Endothelial cell of umbilical vein (primary cell): ENCODE data around the gene C3orf20. TPM values are rescaled to one million over a fixed set of nuclear protein-coding genes. Genes with fewer than 3 reads are reported as not detected.

ENCODE experiments used
- BruUV-seq: library from RNA; stranded (reverse); fragments of 400-500 nt; replicated peaks from 2 replicates; lab custom pipeline; 2021; lab: Mats Ljungman, UMichigan
- CTCF ChIA-PET: fragments of 300-600, 350-600 bp; sonication (Branson Sonifier 250); formaldehyde crosslinking; loops from one replicate; lab custom pipeline; 2021; ENCODE audit warnings: antibody characterized with exemption, inconsistent platforms; lab: Charles Lee
- POLR2A ChIA-PET: fragments of 300-600, 350-600 bp; sonication (Branson Sonifier 250); formaldehyde crosslinking; loops from one replicate; lab custom pipeline; 2021; ENCODE audit warnings: antibody characterized with exemption, inconsistent platforms; lab: Charles Lee
- DNase-seq: peaks from one replicate; pipeline ENCODE4 v3.0.0-alpha.2; 2011; ENCODE audit warnings: low read depth, low spot score
- FAIRE-seq: peaks from 2 replicates; lab custom pipeline; 2011; peaks lifted over from hg19 to GRCh38; lab: Jason Lieb, UNC
- H2AFZ ChIP-seq: 2 replicates; pipeline ENCODE4 v1.6.0; 2012; ENCODE audit warnings: low read depth, low read length, control low read depth, inconsistent platforms
- H3K27ac ChIP-seq: 2 replicates; pipeline ENCODE4 v1.5.1; 2011; ENCODE audit warnings: low read depth, mild to moderate bottlenecking, control low read depth, low read length, moderate library complexity; ENCODE audit not compliant: insufficient read depth
- H3K27me3 ChIP-seq, 2 experiments: 2 replicates each; pipeline versions ENCODE4 v1.6.0 to v1.6.1; 2011; ENCODE audit warnings: low read length in 2 of 2, mixed read lengths in 1 of 2; ENCODE audit not compliant: control insufficient read depth in 2 of 2, insufficient read depth in 2 of 2
- H3K36me3 ChIP-seq, 2 experiments: 2 replicates in 1 of 2; 3 replicates in 1 of 2; pipeline ENCODE4 v1.5.1; 2011; ENCODE audit warnings: low read length in 2 of 2, mild to moderate bottlenecking in 1 of 2, moderate library complexity in 1 of 2; ENCODE audit not compliant: control insufficient read depth in 2 of 2, insufficient read depth in 2 of 2; ENCODE audit errors: extremely low read depth in 1 of 2
- H3K4me1 ChIP-seq: 3 replicates; pipeline ENCODE4 v1.5.1; 2011; ENCODE audit warnings: mild to moderate bottlenecking, low read length; ENCODE audit not compliant: control insufficient read depth, insufficient read depth; ENCODE audit errors: extremely low read depth
- H3K4me2 ChIP-seq: 2 replicates; pipeline ENCODE4 v1.6.1; 2011; ENCODE audit warnings: low read length, control low read depth, mixed read lengths; ENCODE audit not compliant: insufficient read depth
- H3K4me3 ChIP-seq, 3 experiments: fragments of 200-600 bp in 1 of 3; sonication (generic), shearing (Covaris generic) in 1 of 3; replicated peaks in 1 of 3; 2 replicates each; pipeline ENCODE4 v1.5.1; 2011 to 2016; ENCODE audit warnings: control low read depth in 3 of 3, low read length in 3 of 3, mild to moderate bottlenecking in 2 of 3, inconsistent platforms in 1 of 3, low read depth in 1 of 3, moderate library complexity in 1 of 3; ENCODE audit not compliant: insufficient read depth in 1 of 3
- H3K79me2 ChIP-seq: 2 replicates; pipeline ENCODE4 v1.6.0; 2012; ENCODE audit warnings: low read length, inconsistent platforms; ENCODE audit not compliant: control insufficient read depth, insufficient read depth
- H3K9ac ChIP-seq: replicated peaks from 2 replicates; pipeline ENCODE3; 2011; ENCODE audit warnings: low read length, control low read depth; ENCODE audit not compliant: insufficient read depth; ENCODE audit errors: extremely low read depth
- H3K9me1 ChIP-seq: replicated peaks from 3 replicates; pipeline ENCODE4 v1.6.0; 2011; ENCODE audit warnings: mild to moderate bottlenecking, low read length; ENCODE audit not compliant: control insufficient read depth, insufficient read depth; ENCODE audit errors: extremely low read depth
- H3K9me3 ChIP-seq: replicated peaks from 2 replicates; pipeline ENCODE4 v1.5.1; 2012; ENCODE audit warnings: low read length, inconsistent platforms; ENCODE audit not compliant: control insufficient read depth, insufficient read depth
- H4K20me1 ChIP-seq: replicated peaks from 2 replicates; pipeline ENCODE3; 2011; ENCODE audit warnings: mild to moderate bottlenecking, low read length; ENCODE audit not compliant: control insufficient read depth, insufficient read depth; ENCODE audit errors: extremely low read depth
- CTCF ChIP-seq, 2 donors: IDR thresholded peaks; 1 replicate in 1 of 2; 2 replicates in 1 of 2; pipeline ENCODE4 v1.5.1; 2011; ENCODE audit warnings: low read length in 2 of 2, mild to moderate bottlenecking in 2 of 2, moderate library complexity in 2 of 2, control low read depth in 1 of 2, inconsistent platforms in 1 of 2, low read depth in 1 of 2; ENCODE audit not compliant: insufficient read depth in 1 of 2; ENCODE audit errors: extremely low read depth in 1 of 2
- EZH2 ChIP-seq: IDR thresholded peaks from 2 replicates; pipeline ENCODE4 v1.6.1; 2012; ENCODE audit warnings: borderline replicate concordance, low read depth, mild to moderate bottlenecking, moderate library complexity, low read length, inconsistent platforms; ENCODE audit not compliant: severe bottlenecking
- FOS ChIP-seq: IDR thresholded peaks from 2 replicates; pipeline ENCODE4 v1.6.1; 2011; ENCODE audit warnings: mild to moderate bottlenecking, low read length, moderate library complexity, borderline replicate concordance; ENCODE audit not compliant: insufficient read depth
- GATA2 ChIP-seq: IDR thresholded peaks from 2 replicates; pipeline ENCODE4 v1.7.0; 2011; ENCODE audit warnings: low read depth, mild to moderate bottlenecking, moderate library complexity, mixed read lengths, low read length; ENCODE audit not compliant: insufficient read length, insufficient read depth
- JUN ChIP-seq: IDR thresholded peaks from 2 replicates; pipeline ENCODE4 v1.6.1; 2011; ENCODE audit warnings: borderline replicate concordance, low read depth; ENCODE audit not compliant: insufficient read length, insufficient read depth
- MAX ChIP-seq: IDR thresholded peaks from 2 replicates; pipeline ENCODE4 v1.6.1; 2011; ENCODE audit not compliant: insufficient read depth, insufficient read length
- MYC ChIP-seq: IDR thresholded peaks from one replicate; pipeline ENCODE4 v1.6.1; 2011; ENCODE audit warnings: mild to moderate bottlenecking, low read depth, low read length
- POLR2A ChIP-seq: IDR thresholded peaks from 2 replicates; pipeline ENCODE4 v1.6.1; 2012; ENCODE audit warnings: low read depth, mild to moderate bottlenecking, control low read depth, low read length
- POLR2AphosphoS5 ChIP-seq: IDR thresholded peaks from 2 replicates; pipeline ENCODE4 v1.6.1; 2012; ENCODE audit warnings: low read depth, mild to moderate bottlenecking, control low read depth, low read length, moderate library complexity; ENCODE audit not compliant: insufficient read depth
- dilution Hi-C: fragments of 300-500 bp; cut with MboI; formaldehyde crosslinking; loops from one replicate; pipeline ENCODE4 v1.15.0; 2019; ENCODE audit warnings: low sequenced_read_pairs; ENCODE audit not compliant: extremely low pct_ligation_motif_present
- intact Hi-C: fragments of 100-400 bp; cut with micrococcal nuclease; formaldehyde crosslinking; loops from one replicate; pipeline ENCODE4 v1.10.0; 2022
- polyA plus RNA-seq, 4 experiments: library from polyadenylated mRNA; depleted of rRNA in 3 of 4; stranded (reverse) in 3 of 4; unstranded in 1 of 4; fragments of >200 nt; gene quantifications; 2 replicates each; pipeline versions ENCODE4 v1.2.1 to v1.2.3, GENCODE V29; 2011 to 2012; ENCODE audit warnings: missing spikeins in 1 of 4
- total RNA-seq: library from RNA; stranded (reverse); gene quantifications from 2 replicates; pipeline ENCODE4 v1.2.3, GENCODE V29; 2021

Gene C3orf20
- total and polyA plus RNA-seq, 2 donors (not counting 3 experiments of a cell fraction or from before 2014, with no cell fraction given) = not detected

GRCh38 chr3:14678015-14678503 lies 3.1 kb downstream of the C3orf20 start:
- ChIA-PET CTCF (interaction anchor here (7.0 kb wide), 1 partner anchor 104 kb away, joined by 126 read pairs; no protein-coding TSS in a partner anchor), POLR2A (no interaction called here)
- Histone ChIP-seq H3K4me3 (no peak overlapping the region), H3K9ac (no peak overlapping the region), H3K27ac (no peak overlapping the region), H3K36me3 (no peaks in the 10 kb centered on the region), H3K79me2 (no peaks in the 10 kb centered on the region), H3K27me3 (peaks cover 0 to 2% of the 10 kb centered on the region in 2 experiments), H2AFZ (no peak overlapping the region), H3K9me1 (no peaks in the 10 kb centered on the region), H3K9me3 (no peaks in the 10 kb centered on the region), H3K4me2 (no peak overlapping the region), H4K20me1 (no peaks in the 10 kb centered on the region), H3K4me1 (no peaks in the 10 kb centered on the region)
- no peak for TF ChIP-seq MYC
- no peak for TF ChIP-seq EZH2
- no peak for TF ChIP-seq CTCF (IDR thresholded peaks at IDR 0.05; ENCODE audit: extremely low read depth in 1 of 2, insufficient read depth in 1 of 2, low read depth in 1 of 2, low read length in 2 of 2)
- no peak for TF ChIP-seq POLR2AphosphoS5
- no peak for TF ChIP-seq JUN
- TF ChIP-seq GATA2 = no peak
- TF ChIP-seq FOS = no peak
- TF ChIP-seq MAX = no peak
- no peak for TF ChIP-seq POLR2A
- BruUV-seq = no TSS peak
- intact Hi-C loops = no loop called here
- FAIRE-seq = no peak
- DNase-seq = no peak
- dilution Hi-C loops = no loop called here
